ENCODE results near the gene DAPK2. TPM values are rescaled to one million over a fixed set of nuclear protein-coding genes. Genes with fewer than 3 reads are reported as not detected.

Gene DAPK2
- total and polyA plus RNA-seq, 7 donors: 3.7 to 65.6 (median 44.3) TPM

DNA sequence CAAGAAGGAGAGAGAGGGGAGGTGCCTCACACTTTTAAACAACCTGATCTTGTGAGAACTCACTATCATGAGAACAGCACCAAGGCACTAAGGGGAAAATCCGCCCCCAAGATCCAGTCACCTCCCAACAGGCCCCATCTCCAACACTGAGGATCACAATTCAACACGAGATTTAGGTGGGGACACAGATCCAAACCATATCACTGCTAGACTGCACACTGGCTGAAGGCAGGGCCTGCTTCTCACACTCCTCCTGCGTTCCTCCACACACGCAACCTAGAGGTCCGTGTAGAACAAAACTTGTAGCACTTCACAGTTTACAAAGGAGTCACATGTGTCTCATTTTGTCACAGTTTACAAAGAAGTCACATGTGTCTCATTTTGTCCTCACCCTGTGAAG, 97.8 kb downstream of the DAPK2 start:
- TF ChIP-seq, protein P1, sequence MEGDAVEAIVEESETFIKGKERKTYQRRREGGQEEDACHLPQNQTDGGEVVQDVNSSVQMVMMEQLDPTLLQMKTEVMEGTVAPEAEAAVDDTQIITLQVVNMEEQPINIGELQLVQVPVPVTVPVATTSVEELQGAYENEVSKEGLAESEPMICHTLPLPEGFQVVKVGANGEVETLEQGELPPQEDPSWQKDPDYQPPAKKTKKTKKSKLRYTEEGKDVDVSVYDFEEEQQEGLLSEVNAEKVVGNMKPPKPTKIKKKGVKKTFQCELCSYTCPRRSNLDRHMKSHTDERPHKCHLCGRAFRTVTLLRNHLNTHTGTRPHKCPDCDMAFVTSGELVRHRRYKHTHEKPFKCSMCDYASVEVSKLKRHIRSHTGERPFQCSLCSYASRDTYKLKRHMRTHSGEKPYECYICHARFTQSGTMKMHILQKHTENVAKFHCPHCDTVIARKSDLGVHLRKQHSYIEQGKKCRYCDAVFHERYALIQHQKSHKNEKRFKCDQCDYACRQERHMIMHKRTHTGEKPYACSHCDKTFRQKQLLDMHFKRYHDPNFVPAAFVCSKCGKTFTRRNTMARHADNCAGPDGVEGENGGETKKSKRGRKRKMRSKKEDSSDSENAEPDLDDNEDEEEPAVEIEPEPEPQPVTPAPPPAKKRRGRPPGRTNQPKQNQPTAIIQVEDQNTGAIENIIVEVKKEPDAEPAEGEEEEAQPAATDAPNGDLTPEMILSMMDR (IDR thresholded peaks at IDR 0.05): no peak
- DNase-seq: no peak
- Histone ChIP-seq H3K36me3 (ENCODE audit: insufficient read depth in 1 of 2, low read depth in 1 of 2) (no peaks in the 10 kb centered on the region), H3K27ac (no peak overlapping the region), H3K9me3 (no peaks in the 10 kb centered on the region), H3K27me3 (ENCODE audit: insufficient read depth in 3 of 3, low read length in 2 of 3) (no peaks in the 10 kb centered on the region), H3K4me3 (no peak overlapping the region), H3K4me1 (peaks cover 9% of the 10 kb centered on the region)
- no peak for ATAC-seq
- intact Hi-C loops (cut with DNase I): no loop called here
- WGBS, 3 donors: 95 to 97% (median 96%) methylated on average over 5 of the region's 5 CpGs

DNA sequence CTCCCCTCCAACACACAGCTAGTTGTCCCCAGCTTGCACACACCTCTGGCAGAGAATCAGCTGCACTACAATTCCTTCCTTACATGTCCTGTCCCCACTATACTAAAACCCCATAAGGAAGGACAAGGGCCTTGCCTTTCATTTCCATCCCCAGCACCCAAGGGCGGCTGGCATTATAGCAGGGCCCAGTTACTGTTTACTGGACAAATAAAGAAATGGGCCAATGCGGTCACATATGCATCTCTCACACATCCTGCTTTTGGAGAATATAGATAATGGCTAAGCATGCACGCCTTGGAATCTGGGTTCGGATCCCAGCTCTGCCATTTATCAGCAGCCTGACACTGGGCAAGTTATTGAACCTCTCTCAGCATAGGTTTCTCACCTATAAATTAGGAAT, 99.1 kb downstream of the DAPK2 start:
- WGBS, 3 donors: 98 to 99% (median 99%) methylated on average over 4 of the region's 4 CpGs
- Histone ChIP-seq H3K27ac (no peak overlapping the region), H3K27me3 (ENCODE audit: insufficient read depth in 3 of 3, low read length in 2 of 3) (no peaks in the 10 kb centered on the region), H3K36me3 (ENCODE audit: insufficient read depth in 1 of 2, low read depth in 1 of 2) (no peaks in the 10 kb centered on the region), H3K4me1 (peaks cover 9% of the 10 kb centered on the region), H3K4me3 (no peak overlapping the region), H3K9me3 (no peaks in the 10 kb centered on the region)
- TF ChIP-seq, protein P1 (IDR thresholded peaks at IDR 0.05): no peak
- DNase-seq (no peak), ATAC-seq (no peak)
- intact Hi-C loops (cut with DNase I): no loop called here

DNA sequence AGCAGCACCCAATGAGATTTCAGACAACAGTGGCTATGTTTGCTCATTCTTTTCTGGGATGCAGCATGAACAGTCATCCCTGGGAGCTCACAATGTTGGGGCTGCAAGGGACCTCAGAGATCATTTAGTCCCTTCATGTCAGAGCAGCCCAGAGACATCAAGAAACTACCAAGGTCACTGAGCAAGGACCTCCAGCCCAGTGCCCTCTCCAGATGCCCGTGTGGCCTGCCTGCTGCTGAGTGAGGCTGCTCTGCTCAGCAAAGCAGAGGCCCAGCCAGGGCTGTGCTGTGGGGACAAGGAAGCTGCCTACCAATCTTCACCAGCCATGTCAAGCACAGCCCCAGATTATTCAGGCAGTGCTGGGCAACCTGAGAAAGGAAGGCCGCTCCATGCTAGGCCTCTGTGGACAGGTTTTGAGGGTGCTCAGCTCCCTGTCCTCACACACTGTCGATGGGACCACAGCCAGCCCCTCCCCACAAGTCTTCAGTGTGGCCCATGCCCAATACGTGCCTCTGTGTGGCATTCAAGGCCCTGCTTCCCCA, 99.7 kb downstream of the DAPK2 start:
- intact Hi-C loops (cut with DNase I): no loop called here
- TF ChIP-seq, protein P1 (IDR thresholded peaks at IDR 0.05): no peak
- no peaks in the 10 kb centered on the region for H3K9me3 ChIP-seq
- DNase-seq (no peak), ATAC-seq (no peak)
- WGBS, 3 donors: 87 to 93% (median 89%) methylated on average over 4 of the region's 4 CpGs
- H3K27me3 ChIP-seq (ENCODE audit: insufficient read depth in 3 of 3, low read length in 2 of 3): no peaks in the 10 kb centered on the region
- no peak overlapping the region for H3K4me3 ChIP-seq
- H3K36me3 ChIP-seq (ENCODE audit: insufficient read depth in 1 of 2, low read depth in 1 of 2): no peaks in the 10 kb centered on the region
- peaks cover 14% of the 10 kb centered on the region for H3K4me1 ChIP-seq
- no peak overlapping the region for H3K27ac ChIP-seq

DNA sequence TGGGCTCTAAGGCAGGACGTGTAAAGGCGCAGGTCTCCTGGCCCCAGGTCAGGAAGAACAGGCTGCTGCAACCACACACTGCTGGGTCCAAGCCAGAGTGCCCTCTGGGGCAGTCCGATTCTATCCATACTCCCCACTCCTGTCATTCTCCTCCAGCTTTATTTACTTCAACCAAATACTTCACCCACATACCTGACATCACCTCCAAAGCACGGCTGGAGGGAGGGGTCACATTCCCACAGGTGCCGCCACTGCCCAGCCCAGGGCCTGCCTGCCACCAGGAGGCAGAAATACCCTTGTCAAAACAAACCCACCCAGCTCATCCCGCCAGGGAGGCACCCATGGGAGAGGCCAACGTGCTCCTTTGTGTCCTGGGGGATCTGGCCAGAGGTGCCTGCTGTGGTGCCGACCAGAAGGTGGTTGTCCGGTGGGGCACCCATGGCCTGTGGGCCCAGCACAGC, 100.4 kb downstream of the DAPK2 start:
- Histone ChIP-seq H3K4me3 (no peak overlapping the region), H3K4me1 (peaks cover 20% of the 10 kb centered on the region), H3K36me3 (ENCODE audit: insufficient read depth in 1 of 2, low read depth in 1 of 2) (no peaks in the 10 kb centered on the region), H3K27ac (no peak overlapping the region), H3K9me3 (no peaks in the 10 kb centered on the region), H3K27me3 (ENCODE audit: insufficient read depth in 3 of 3, low read length in 2 of 3) (no peaks in the 10 kb centered on the region)
- WGBS, 3 donors: 81 to 83% (median 82%) methylated on average over 9 of the region's 9 CpGs
- DNase-seq: no peak
- TF ChIP-seq, protein P1 (IDR thresholded peaks at IDR 0.05): no peak
- peak; percentile 21 to 49 (median 36) for ATAC-seq
- intact Hi-C loops (cut with DNase I): no loop called here
